ENCODE results near the gene SLC5A6. TPM values are rescaled to one million over a fixed set of nuclear protein-coding genes. Genes with fewer than 3 reads are reported as not detected.
A peak's percentile ranks its signal among the peaks of the same experiment; 100 is the strongest.

Gene SLC5A6
- total and polyA plus RNA-seq, 2 experiments from 2014 or later = 28.4 to 40.8 TPM

GRCh38 chr2:27194538-27195354, 17.3 kb downstream of the SLC5A6 start:
- Histone ChIP-seq H3K27ac (no peak overlapping the region), H3K9me3 (ENCODE audit: low read depth) (no peaks in the 10 kb centered on the region), H3K4me1 (ENCODE audit: low read depth) (no peaks in the 10 kb centered on the region), H3K27me3 (no peaks in the 10 kb centered on the region), H3K36me3 (no peaks in the 10 kb centered on the region), H3K4me3 (no peak overlapping the region)
- TF ChIP-seq CTCF (IDR thresholded peaks at IDR 0.05; ENCODE audit: low read depth, low read length) = no peak
- DNase-seq (ENCODE audit: low read depth in 1 of 2, low spot score in 1 of 2) = no peak

GRCh38 chr2:27191070-27191829, 20.8 kb downstream of the SLC5A6 start:
- peak; percentile 64 to 86 for DNase-seq (ENCODE audit: low read depth in 1 of 2, low spot score in 1 of 2)
- Histone ChIP-seq H3K4me1 (ENCODE audit: low read depth) (no peaks in the 10 kb centered on the region), H3K36me3 (no peaks in the 10 kb centered on the region), H3K9me3 (ENCODE audit: low read depth) (no peaks in the 10 kb centered on the region), H3K27ac (no peak overlapping the region), H3K4me3 (no peak overlapping the region), H3K27me3 (no peaks in the 10 kb centered on the region)
- TF ChIP-seq CTCF (IDR thresholded peaks at IDR 0.05; ENCODE audit: low read depth, low read length) = peak; percentile 82

- no peak for TF ChIP-seq CTCF (IDR thresholded peaks at IDR 0.05; ENCODE audit: low read depth, low read length)
- H3K36me3 ChIP-seq = no peaks in the 10 kb centered on the region
- H3K9me3 ChIP-seq (ENCODE audit: low read depth) = no peaks in the 10 kb centered on the region
- H3K4me3 ChIP-seq = no peak overlapping the region
- no peaks in the 10 kb centered on the region for H3K27me3 ChIP-seq
- DNase-seq (ENCODE audit: low read depth in 1 of 2, low spot score in 1 of 2) = no peak
- peaks cover 9% of the 10 kb centered on the region for H3K4me1 ChIP-seq (ENCODE audit: low read depth)
- H3K27ac ChIP-seq = no peak overlapping the region
Measured at GRCh38 chr2:27189989-27190388, 22.1 kb downstream of the SLC5A6 start.

GRCh38 chr2:27186613-27187345, 25.3 kb downstream of the SLC5A6 start:
- H3K4me1 ChIP-seq (ENCODE audit: low read depth) = peaks cover 18% of the 10 kb centered on the region
- H3K27ac ChIP-seq = no peak overlapping the region
- H3K36me3 ChIP-seq = no peaks in the 10 kb centered on the region
- no peak overlapping the region for H3K4me3 ChIP-seq
- no peak for DNase-seq (ENCODE audit: low read depth in 1 of 2, low spot score in 1 of 2)
- no peaks in the 10 kb centered on the region for H3K9me3 ChIP-seq (ENCODE audit: low read depth)
- H3K27me3 ChIP-seq = no peaks in the 10 kb centered on the region
- TF ChIP-seq CTCF (IDR thresholded peaks at IDR 0.05; ENCODE audit: low read depth, low read length) = no peak

GRCh38 chr2:27185331-27186026, 26.6 kb downstream of the SLC5A6 start:
- H3K36me3 ChIP-seq = no peaks in the 10 kb centered on the region
- no peaks in the 10 kb centered on the region for H3K9me3 ChIP-seq (ENCODE audit: low read depth)
- peaks cover 18% of the 10 kb centered on the region for H3K4me1 ChIP-seq (ENCODE audit: low read depth)
- no peak overlapping the region for H3K4me3 ChIP-seq
- peak overlapping the region; percentile 24 for H3K27ac ChIP-seq
- TF ChIP-seq CTCF (IDR thresholded peaks at IDR 0.05; ENCODE audit: low read depth, low read length) = no peak
- peak; percentile 19 to 78 for DNase-seq (ENCODE audit: low read depth in 1 of 2, low spot score in 1 of 2)
- H3K27me3 ChIP-seq = no peaks in the 10 kb centered on the region
